GM19328 (cell line): ENCODE results near the gene EPHB4.
A peak's percentile ranks its signal among the peaks of the same experiment; 100 is the strongest.
"Not testable (repeated sequence)": the region's sequence is repeated elsewhere in the genome, so short reads cannot be mapped to it uniquely, and the experiment has no call there.

Source experiments
- ATAC-seq: cut with Tn5 transposase; IDR thresholded peaks from one replicate; pipeline ENCODE4 v1.9.1; 2021; ENCODE audit warnings: mild to moderate bottlenecking, moderate library complexity; ENCODE audit not compliant: unreplicated experiment

EPHB4 gene

GRCh38 chr7:100854899-100855298 lies 27.6 kb upstream of the EPHB4 start:
- not testable (repeated sequence) for ATAC-seq

- ATAC-seq, result no peak
Measured at GRCh38 chr7:100854146-100854895, 27.0 kb upstream of the EPHB4 start.

GRCh38 chr7:100852048-100852872 lies 24.9 kb upstream of the EPHB4 start, which contains the start of gene SLC12A9:
Gene SLC12A9, plus strand, starts transcription at chr7:100852713. Its CDS starts 1,485 bp downstream, at chr7:100854198.
- peak; percentile 85 for ATAC-seq

GRCh38 chr7:100847360-100847759 lies 20.0 kb upstream of the EPHB4 start:
- ATAC-seq, result no peak

GRCh38 chr7:100840470-100841100 lies 13.3 kb upstream of the EPHB4 start:
- no peak for ATAC-seq

- no peak for ATAC-seq
Measured at GRCh38 chr7:100839361-100839760, 12.0 kb upstream of the EPHB4 start.

GRCh38 chr7:100837099-100837836 lies 9.9 kb upstream of the EPHB4 start:
- ATAC-seq, result peak; percentile 57

- no peak for ATAC-seq
Measured at GRCh38 chr7:100836812-100837098, 9.4 kb upstream of the EPHB4 start.

- ATAC-seq, result no peak
Measured at GRCh38 chr7:100835903-100836811, 8.8 kb upstream of the EPHB4 start.

- no peak for ATAC-seq
Measured at GRCh38 chr7:100832281-100832633, 4.9 kb upstream of the EPHB4 start.

GRCh38 chr7:100830396-100830795 lies 3.1 kb upstream of the EPHB4 start:
- ATAC-seq, result no peak

- ATAC-seq, result no peak
Measured at GRCh38 chr7:100829150-100829716, 1.9 kb upstream of the EPHB4 start.

GRCh38 chr7:100826514-100827329 lies 601 bp downstream of the EPHB4 start:
- ATAC-seq, result no peak

GRCh38 chr7:100825751-100826513 lies 1.4 kb downstream of the EPHB4 start:
- no peak for ATAC-seq

GRCh38 chr7:100825215-100825671 lies 2.1 kb downstream of the EPHB4 start:
- no peak for ATAC-seq

- ATAC-seq, result no peak
Measured at GRCh38 chr7:100824499-100825214, 2.7 kb downstream of the EPHB4 start.

GRCh38 chr7:100823534-100823933 lies 3.8 kb downstream of the EPHB4 start:
- no peak for ATAC-seq
